Fibroblast of lung (primary cell): ENCODE measurements around the gene SLC5A4. TPM values are rescaled to one million over a fixed set of nuclear protein-coding genes. Genes with fewer than 3 reads are reported as not detected.

Source experiments
- DNase-seq, 2 donors: peaks; one replicate each; pipeline versions ENCODE4 v3.0.0 to v3.0.0-alpha.2; 2010; ENCODE audit warnings: low read depth in 2 of 2
- H2AFZ ChIP-seq: 2 replicates; pipeline ENCODE4 v1.5.1; 2012; ENCODE audit warnings: low read length, control low read depth, inconsistent platforms
- H3K27ac ChIP-seq: 2 replicates; pipeline ENCODE4 v1.5.1; 2011; ENCODE audit warnings: low read length, control low read depth; ENCODE audit not compliant: insufficient read depth
- H3K27me3 ChIP-seq: 2 replicates; pipeline ENCODE4 v1.5.1; 2011; ENCODE audit warnings: mild to moderate bottlenecking, low read length; ENCODE audit not compliant: control insufficient read depth, insufficient read depth
- H3K36me3 ChIP-seq: 2 replicates; pipeline ENCODE4 v1.5.1; 2011; ENCODE audit warnings: low read length; ENCODE audit not compliant: control insufficient read depth, insufficient read depth
- H3K4me1 ChIP-seq: 2 replicates; pipeline ENCODE4 v1.5.1; 2011; ENCODE audit warnings: low read length; ENCODE audit not compliant: control insufficient read depth, insufficient read depth; ENCODE audit errors: extremely low read depth
- H3K4me2 ChIP-seq: 2 replicates; pipeline ENCODE4 v1.5.1; 2011; ENCODE audit warnings: low read length, control low read depth; ENCODE audit not compliant: insufficient read depth; ENCODE audit errors: extremely low read depth
- H3K4me3 ChIP-seq, 4 experiments: fragments of 200-600 bp in 1 of 4; sonication (generic) in 1 of 4; replicated peaks in 1 of 4; 2 replicates each; pipeline ENCODE4 v1.5.1; 2011 to 2016; ENCODE audit warnings: low read length in 4 of 4, low read depth in 3 of 4, mild to moderate bottlenecking in 3 of 4, control low read depth in 2 of 4, inconsistent platforms in 1 of 4, mixed read lengths in 1 of 4; ENCODE audit not compliant: insufficient read depth in 1 of 4; ENCODE audit errors: control extremely low read depth in 1 of 4
- H3K79me2 ChIP-seq: 2 replicates; pipeline ENCODE4 v1.5.1; 2012; ENCODE audit warnings: mild to moderate bottlenecking, low read length, inconsistent platforms; ENCODE audit not compliant: control insufficient read depth, insufficient read depth
- H3K9ac ChIP-seq: 2 replicates; pipeline ENCODE4 v1.5.1; 2011; ENCODE audit warnings: mild to moderate bottlenecking, low read length, control low read depth; ENCODE audit not compliant: insufficient read depth
- H3K9me3 ChIP-seq: 2 replicates; pipeline ENCODE4 v1.5.1; 2012; ENCODE audit warnings: low read depth, low read length; ENCODE audit not compliant: control insufficient read depth, insufficient read depth
- H4K20me1 ChIP-seq: 2 replicates; pipeline ENCODE4 v1.5.1; 2011; ENCODE audit warnings: low read length; ENCODE audit not compliant: control insufficient read depth, insufficient read depth; ENCODE audit errors: extremely low read depth
- CTCF ChIP-seq, 2 donors: IDR thresholded peaks in 1 of 2; conservative IDR thresholded peaks in 1 of 2; 1 replicate in 1 of 2; 2 replicates in 1 of 2; pipeline ENCODE4 v1.5.1; 2011 to 2012; ENCODE audit warnings: low read length in 2 of 2, control low read depth in 1 of 2, inconsistent platforms in 1 of 2, low read depth in 1 of 2, mild to moderate bottlenecking in 1 of 2
- EZH2 ChIP-seq: IDR thresholded peaks from 2 replicates; pipeline ENCODE4 v1.5.1; 2012; ENCODE audit warnings: low read length, control low read depth, mild to moderate bottlenecking; ENCODE audit errors: missing control alignments
- polyA plus RNA-seq, 2 donors: library from polyadenylated mRNA; depleted of rRNA in 1 of 2; stranded (reverse) in 1 of 2; unstranded in 1 of 2; fragments of >200 nt; gene quantifications; 2 replicates each; pipeline ENCODE4 v1.2.1, GENCODE V29; 2011 to 2012; ENCODE audit warnings: missing spikeins in 1 of 2
- total RNA-seq: library from RNA; depleted of rRNA; stranded (reverse); fragments of >200 nt; gene quantifications from 2 replicates; pipeline ENCODE4 v1.2.1, GENCODE V29; 2014

The SLC5A4 gene
- total and polyA plus RNA-seq, 2 donors (not counting 1 experiment from before 2014, with no cell fraction given) = 0.06 TPM; not detected in 1

- H3K79me2 ChIP-seq = no peaks in the 10 kb centered on the region
- TF ChIP-seq CTCF (conservative IDR thresholded peaks at IDR 0.05 in 1 of 2, IDR thresholded peaks at IDR 0.05 in 1 of 2; ENCODE audit: low read depth in 1 of 2, low read length in 2 of 2) = no peak
- TF ChIP-seq EZH2 = no peak
- H3K9me3 ChIP-seq = no peaks in the 10 kb centered on the region
- no peak within 1 kb of the TSS for H3K4me2 ChIP-seq
- no peak within 1 kb of the TSS for H3K9ac ChIP-seq
- H4K20me1 ChIP-seq = no peaks in the 10 kb centered on the region
- no peaks in the 10 kb centered on the region for H3K36me3 ChIP-seq
- H3K4me1 ChIP-seq = no peaks in the 10 kb centered on the region
- no peak within 1 kb of the TSS for H3K4me3 ChIP-seq
- H3K27me3 ChIP-seq = peaks cover 4% of the 10 kb centered on the region
- peak in 1 of 2 donors; percentile 27 for DNase-seq
- no peak within 1 kb of the TSS for H3K27ac ChIP-seq
- no peak within 1 kb of the TSS for H2AFZ ChIP-seq
These were observed 50.1 kb downstream of the SLC5A4 start, which contains the start of gene RFPL2 for GRCh38 chr22:32204856-32205722. Gene RFPL2 (minus strand): TSS chr22:32205073. CDS start chr22:32202451, 2,622 bp downstream.

GRCh38 chr22:32204040-32204855 is 50.9 kb downstream of the SLC5A4 start:
- H3K27ac ChIP-seq = no peak overlapping the region
- no peak overlapping the region for H2AFZ ChIP-seq
- no peaks in the 10 kb centered on the region for H3K9me3 ChIP-seq
- no peak overlapping the region for H3K4me3 ChIP-seq
- no peak for DNase-seq
- no peak overlapping the region for H3K4me2 ChIP-seq
- no peaks in the 10 kb centered on the region for H3K36me3 ChIP-seq
- no peak overlapping the region for H3K9ac ChIP-seq
- TF ChIP-seq CTCF (conservative IDR thresholded peaks at IDR 0.05 in 1 of 2, IDR thresholded peaks at IDR 0.05 in 1 of 2; ENCODE audit: low read depth in 1 of 2, low read length in 2 of 2) (no peak), EZH2 (no peak)
- no peaks in the 10 kb centered on the region for H3K4me1 ChIP-seq
- H3K27me3 ChIP-seq = peaks cover 4% of the 10 kb centered on the region
- H3K79me2 ChIP-seq = no peaks in the 10 kb centered on the region
- no peaks in the 10 kb centered on the region for H4K20me1 ChIP-seq
